Activated CD8-positive, alpha-beta T cell treated with anti-CD3 and anti-CD28 coated beads for 36 hours (primary cell): Measurements from ENCODE around the gene KIF26B. TPM values are rescaled to one million over a fixed set of nuclear protein-coding genes. Genes with fewer than 3 reads are reported as not detected.

Experiments used
- ATAC-seq: fragments of 200-7000 bp; cut with Tn5 transposase; one replicate; pipeline ENCODE4 v1.10.0; 2021; ENCODE audit warnings: mild to moderate bottlenecking, moderate library complexity
- CTCF ChIA-PET: fragments of 350-600 bp; sonication (Branson Sonifier 250); formaldehyde crosslinking; loops from one replicate; lab custom pipeline; 2021; ENCODE audit warnings: antibody characterized with exemption; lab: Charles Lee
- POLR2A ChIA-PET: fragments of 350-600 bp; sonication (Branson Sonifier 250); formaldehyde crosslinking; loops from one replicate; lab custom pipeline; 2021; ENCODE audit warnings: antibody characterized with exemption; lab: Charles Lee
- DNase-seq: peaks from one replicate; pipeline ENCODE4 v3.0.0-alpha.2; 2020
- H3K27ac Mint-ChIP-seq: one replicate; pipeline ENCODE4 v1.8.0; 2021; ENCODE audit warnings: mild to moderate bottlenecking, mixed read lengths
- H3K27me3 Mint-ChIP-seq: one replicate; pipeline ENCODE4 v1.8.0; 2021; ENCODE audit warnings: mixed read lengths
- H3K36me3 Mint-ChIP-seq: one replicate; pipeline ENCODE4 v1.8.0; 2021; ENCODE audit warnings: low read depth, mixed read lengths
- H3K4me1 Mint-ChIP-seq: one replicate; pipeline ENCODE4 v1.8.0; 2021; ENCODE audit warnings: low read depth, mixed read lengths
- H3K4me3 Mint-ChIP-seq: one replicate; pipeline ENCODE4 v1.8.0; 2021; ENCODE audit warnings: mild to moderate bottlenecking, moderate library complexity, mixed read lengths
- H3K9me3 Mint-ChIP-seq: one replicate; pipeline ENCODE4 v1.8.0; 2021; ENCODE audit warnings: mixed read lengths
- CTCF ChIP-seq: fragments of 200-600 bp; IDR thresholded peaks from one replicate; pipeline ENCODE4 v1.8.0; 2022; ENCODE audit warnings: antibody characterized with exemption, mild to moderate bottlenecking
- intact Hi-C: fragments of 100-400 bp; cut with micrococcal nuclease; formaldehyde crosslinking; loops from one replicate; pipeline ENCODE4 v1.10.0; 2022
- total RNA-seq, 2 experiments: library from RNA; stranded (reverse); gene quantifications; one replicate each; pipeline ENCODE4 v1.2.3, GENCODE V29; 2021

KIF26B gene
- total RNA-seq, 2 experiments from 2014 or later: 0.16 TPM

- H3K27me3 Mint-ChIP-seq: peaks cover 8% of the 10 kb centered on the region
- ATAC-seq (no peak), DNase-seq (no peak)
- peaks cover 3% of the 10 kb centered on the region for H3K9me3 Mint-ChIP-seq
- ChIA-PET CTCF (no interaction called here), POLR2A (interaction anchor here (1.0 kb wide), 1 partner anchor 13 kb away, joined by 3 read pairs; no protein-coding TSS in a partner anchor)
- no peaks in the 10 kb centered on the region for H3K4me1 Mint-ChIP-seq
- TF ChIP-seq CTCF: no peak
- no peak overlapping the region for H3K27ac Mint-ChIP-seq
- no peaks in the 10 kb centered on the region for H3K36me3 Mint-ChIP-seq
- H3K4me3 Mint-ChIP-seq: no peak overlapping the region
- intact Hi-C loops: no loop called here
Observed at GRCh38 chr1:245526141-245526540, 371.4 kb downstream of the KIF26B start.

GRCh38 chr1:245528258-245528635 is 373.5 kb downstream of the KIF26B start:
- Mint-ChIP-seq H3K27ac (no peak overlapping the region), H3K36me3 (no peaks in the 10 kb centered on the region)
- CTCF ChIA-PET: no interaction called here

GRCh38 chr1:245530937-245531336 is 376.2 kb downstream of the KIF26B start:
- Mint-ChIP-seq H3K4me1 (no peaks in the 10 kb centered on the region), H3K4me3 (no peak overlapping the region), H3K27me3 (peaks cover 7% of the 10 kb centered on the region), H3K9me3 (no peaks in the 10 kb centered on the region), H3K27ac (no peak overlapping the region), H3K36me3 (no peaks in the 10 kb centered on the region)
- intact Hi-C loops: no loop called here
- TF ChIP-seq CTCF: no peak
- DNase-seq (no peak), ATAC-seq (no peak)
- ChIA-PET POLR2A (no interaction called here), CTCF (no interaction called here)

More at GRCh38 chr1:245528258-245528635, 373.5 kb downstream of the KIF26B start:
- no peak for ATAC-seq
- H3K4me1 Mint-ChIP-seq: no peaks in the 10 kb centered on the region
- intact Hi-C loops: no loop called here
- peaks cover 8% of the 10 kb centered on the region for H3K27me3 Mint-ChIP-seq
- POLR2A ChIA-PET: no interaction called here
- DNase-seq: no peak
- H3K4me3 Mint-ChIP-seq: no peak overlapping the region
- no peak for TF ChIP-seq CTCF
- peaks cover 3% of the 10 kb centered on the region for H3K9me3 Mint-ChIP-seq

- no peak for TF ChIP-seq CTCF
- H3K9me3 Mint-ChIP-seq: no peaks in the 10 kb centered on the region
- ATAC-seq (no peak), DNase-seq (no peak)
- intact Hi-C loops: no loop called here
- no peak overlapping the region for H3K4me3 Mint-ChIP-seq
- H3K36me3 Mint-ChIP-seq: no peaks in the 10 kb centered on the region
- peaks cover 5% of the 10 kb centered on the region for H3K27me3 Mint-ChIP-seq
- H3K4me1 Mint-ChIP-seq: no peaks in the 10 kb centered on the region
- no peak overlapping the region for H3K27ac Mint-ChIP-seq
- CTCF ChIA-PET: interaction anchor here (1.2 kb wide), 1 partner anchor 9 kb away, joined by 3 read pairs; no protein-coding TSS in a partner anchor
- POLR2A ChIA-PET: no interaction called here
Observed at GRCh38 chr1:245537992-245538391, 383.2 kb downstream of the KIF26B start.

GRCh38 chr1:245538671-245539070 is 383.9 kb downstream of the KIF26B start:
- no peak for TF ChIP-seq CTCF
- ChIA-PET CTCF (interaction anchor here (1.2 kb wide), 1 partner anchor 8 kb away, joined by 3 read pairs; no protein-coding TSS in a partner anchor), POLR2A (no interaction called here)
- no peak for DNase-seq
- Mint-ChIP-seq H3K4me1 (no peaks in the 10 kb centered on the region), H3K27me3 (peaks cover 5% of the 10 kb centered on the region), H3K27ac (no peak overlapping the region), H3K36me3 (no peaks in the 10 kb centered on the region), H3K4me3 (no peak overlapping the region), H3K9me3 (no peaks in the 10 kb centered on the region)
- intact Hi-C loops: no loop called here
- ATAC-seq: no peak
